ENCODE results near the gene BRIP1. TPM values are rescaled to one million over a fixed set of nuclear protein-coding genes. Genes with fewer than 3 reads are reported as not detected.

BRIP1 gene
- total and polyA plus RNA-seq, 2 donors (not counting 3 experiments of a cell fraction or from before 2014, with no cell fraction given): 1.8 to 12.1 TPM

DNA sequence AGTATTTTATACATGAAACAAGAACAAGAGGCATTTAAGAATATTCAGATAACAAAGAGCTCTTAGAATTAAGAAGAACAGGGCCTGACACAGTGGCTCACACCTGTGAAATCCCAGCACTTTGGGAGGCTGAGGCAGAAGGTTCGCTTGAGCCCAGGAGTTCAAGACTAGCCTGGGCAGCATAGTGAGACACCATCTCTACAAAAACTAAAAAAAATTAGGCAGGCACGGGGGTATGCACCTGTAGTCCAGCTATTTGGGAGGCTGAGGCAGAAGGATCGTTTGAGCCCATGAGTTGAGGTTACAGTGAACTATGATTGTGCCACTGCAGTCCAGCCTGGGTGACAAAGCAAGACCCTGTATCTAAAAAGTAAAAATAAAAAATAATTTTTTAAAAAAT, 12.5 kb upstream of the BRIP1 start:
- Histone ChIP-seq H3K79me2 (ENCODE audit: control insufficient read depth, insufficient read depth, low read length) (no peaks in the 10 kb centered on the region), H3K9me1 (replicated peaks; ENCODE audit: control insufficient read depth, extremely low read depth, insufficient read depth, low read length) (no peaks in the 10 kb centered on the region), H3K4me3 (replicated peaks in 1 of 3; ENCODE audit: insufficient read depth in 1 of 3, low read depth in 1 of 3, low read length in 3 of 3) (no peak overlapping the region), H3K27ac (ENCODE audit: insufficient read depth, low read depth, low read length) (no peak overlapping the region), H3K36me3 (ENCODE audit: control insufficient read depth in 2 of 2, extremely low read depth in 1 of 2, insufficient read depth in 2 of 2, low read length in 2 of 2) (no peaks in the 10 kb centered on the region), H3K4me2 (ENCODE audit: insufficient read depth, low read length) (no peak overlapping the region), H4K20me1 (replicated peaks; ENCODE audit: control insufficient read depth, extremely low read depth, insufficient read depth, low read length) (no peaks in the 10 kb centered on the region), H3K9me3 (replicated peaks; ENCODE audit: control insufficient read depth, insufficient read depth, low read length) (no peaks in the 10 kb centered on the region), H2AFZ (ENCODE audit: low read depth, low read length) (no peak overlapping the region), H3K4me1 (ENCODE audit: control insufficient read depth, extremely low read depth, insufficient read depth, low read length) (no peaks in the 10 kb centered on the region), H3K27me3 (ENCODE audit: control insufficient read depth in 2 of 2, insufficient read depth in 2 of 2, low read length in 2 of 2) (no peaks in the 10 kb centered on the region), H3K9ac (replicated peaks; ENCODE audit: extremely low read depth, insufficient read depth, low read length) (no peak overlapping the region)
- intact Hi-C loops (cut with micrococcal nuclease): no loop called here
- FAIRE-seq: no peak
- ChIA-PET CTCF (no interaction called here), POLR2A (no interaction called here)
- DNase-seq (ENCODE audit: low read depth, low spot score): no peak
- dilution Hi-C loops (cut with MboI; ENCODE audit: extremely low pct_ligation_motif_present, low sequenced_read_pairs): no loop called here
- TF ChIP-seq, protein P1, sequence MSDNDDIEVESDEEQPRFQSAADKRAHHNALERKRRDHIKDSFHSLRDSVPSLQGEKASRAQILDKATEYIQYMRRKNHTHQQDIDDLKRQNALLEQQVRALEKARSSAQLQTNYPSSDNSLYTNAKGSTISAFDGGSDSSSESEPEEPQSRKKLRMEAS (IDR thresholded peaks at IDR 0.05; ENCODE audit: insufficient read depth, insufficient read length): no peak
- TF ChIP-seq JUN (IDR thresholded peaks at IDR 0.05; ENCODE audit: borderline replicate concordance, insufficient read depth, insufficient read length, low read depth) (no peak), MYC (IDR thresholded peaks at IDR 0.05; ENCODE audit: low read depth, low read length) (no peak), EZH2 (IDR thresholded peaks at IDR 0.05; ENCODE audit: borderline replicate concordance, low read depth, low read length, severe bottlenecking) (no peak), FOS (IDR thresholded peaks at IDR 0.05; ENCODE audit: borderline replicate concordance, insufficient read depth, low read length) (no peak), POLR2AphosphoS5 (IDR thresholded peaks at IDR 0.05; ENCODE audit: insufficient read depth, low read depth, low read length) (no peak), GATA2 (IDR thresholded peaks at IDR 0.05; ENCODE audit: insufficient read depth, insufficient read length, low read depth, low read length) (no peak), POLR2A (IDR thresholded peaks at IDR 0.05; ENCODE audit: low read depth, low read length) (no peak)
- TF ChIP-seq, protein P2, sequence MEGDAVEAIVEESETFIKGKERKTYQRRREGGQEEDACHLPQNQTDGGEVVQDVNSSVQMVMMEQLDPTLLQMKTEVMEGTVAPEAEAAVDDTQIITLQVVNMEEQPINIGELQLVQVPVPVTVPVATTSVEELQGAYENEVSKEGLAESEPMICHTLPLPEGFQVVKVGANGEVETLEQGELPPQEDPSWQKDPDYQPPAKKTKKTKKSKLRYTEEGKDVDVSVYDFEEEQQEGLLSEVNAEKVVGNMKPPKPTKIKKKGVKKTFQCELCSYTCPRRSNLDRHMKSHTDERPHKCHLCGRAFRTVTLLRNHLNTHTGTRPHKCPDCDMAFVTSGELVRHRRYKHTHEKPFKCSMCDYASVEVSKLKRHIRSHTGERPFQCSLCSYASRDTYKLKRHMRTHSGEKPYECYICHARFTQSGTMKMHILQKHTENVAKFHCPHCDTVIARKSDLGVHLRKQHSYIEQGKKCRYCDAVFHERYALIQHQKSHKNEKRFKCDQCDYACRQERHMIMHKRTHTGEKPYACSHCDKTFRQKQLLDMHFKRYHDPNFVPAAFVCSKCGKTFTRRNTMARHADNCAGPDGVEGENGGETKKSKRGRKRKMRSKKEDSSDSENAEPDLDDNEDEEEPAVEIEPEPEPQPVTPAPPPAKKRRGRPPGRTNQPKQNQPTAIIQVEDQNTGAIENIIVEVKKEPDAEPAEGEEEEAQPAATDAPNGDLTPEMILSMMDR (IDR thresholded peaks at IDR 0.05; ENCODE audit: extremely low read depth in 1 of 2, insufficient read depth in 1 of 2, low read depth in 1 of 2, low read length in 2 of 2): no peak
- BruUV-seq (replicated peaks): no TSS peak
